Adrenal gland (tissue), 5 donors: Measurements from ENCODE around the gene C20orf202.

Source experiments
- CTCF ChIP-seq, 6 experiments: fragments of 450-650 bp in 4 of 6; fragments of 200-600 bp in 2 of 6; sonication (generic) in 1 of 6; IDR thresholded peaks; 1 replicate in 5 of 6; 2 replicates in 1 of 6; pipeline versions ENCODE4 v1.5.1 to v1.8.0; 2016 to 2021; ENCODE audit warnings: antibody characterized with exemption in 6 of 6, mild to moderate bottlenecking in 2 of 6, moderate library complexity in 1 of 6
- POLR2A ChIP-seq, 2 donors: fragments of 450-650 bp; IDR thresholded peaks; one replicate each; pipeline ENCODE4 v1.6.1; 2017; ENCODE audit warnings: antibody characterized with exemption in 2 of 2, mild to moderate bottlenecking in 2 of 2, moderate library complexity in 1 of 2
- donor health status: DM: no; HTN: no; CAD: no.

GRCh38 chr20:1177680-1178079 is 25.6 kb upstream of the C20orf202 start:
- TF ChIP-seq CTCF (IDR thresholded peaks at IDR 0.05) (no peak), POLR2A (IDR thresholded peaks at IDR 0.05) (no peak)
